Aorta (tissue), 5 donors: ENCODE data around the gene CCM2. TPM values are rescaled to one million over a fixed set of nuclear protein-coding genes. Genes with fewer than 3 reads are reported as not detected.
A peak's percentile ranks its signal among the peaks of the same experiment; 100 is the strongest.

Experiments
- ATAC-seq: fragments of 200-7000 bp; cut with Tn5 transposase; one replicate; pipeline ENCODE4 v1.9.1; 2022; ENCODE audit warnings: moderate library complexity; ENCODE audit not compliant: low FRiP score
- DNase-seq, 2 donors: peaks; one replicate each; pipeline ENCODE4 v3.0.0-alpha.2; 2020
- H3K27ac ChIP-seq, 2 donors: one replicate each; pipeline ENCODE4 v1.5.1; 2013; ENCODE audit warnings: low read length in 2 of 2, mild to moderate bottlenecking in 2 of 2, moderate library complexity in 2 of 2, control low read depth in 1 of 2, inconsistent platforms in 1 of 2, low read depth in 1 of 2
- H3K27me3 ChIP-seq, 2 donors: one replicate each; pipeline ENCODE4 v1.6.1; 2013; ENCODE audit warnings: control low read depth in 1 of 2, low read length in 1 of 2, mild to moderate bottlenecking in 1 of 2, moderate library complexity in 1 of 2; ENCODE audit not compliant: insufficient read depth in 2 of 2, control insufficient read depth in 1 of 2
- H3K36me3 ChIP-seq, 2 donors: one replicate each; pipeline ENCODE4 v1.6.1; 2013; ENCODE audit warnings: control low read depth in 1 of 2, low read length in 1 of 2, mild to moderate bottlenecking in 1 of 2; ENCODE audit not compliant: insufficient read depth in 2 of 2, control insufficient read depth in 1 of 2
- H3K4me1 ChIP-seq, 2 donors: one replicate each; pipeline ENCODE4 v1.6.1; 2013; ENCODE audit warnings: low read length in 2 of 2, control low read depth in 1 of 2, mild to moderate bottlenecking in 1 of 2, moderate library complexity in 1 of 2; ENCODE audit not compliant: insufficient read depth in 2 of 2, control insufficient read depth in 1 of 2
- H3K4me3 ChIP-seq, 2 donors: one replicate each; pipeline ENCODE4 v1.5.1; 2013; ENCODE audit warnings: low read length in 2 of 2, control low read depth in 1 of 2, mild to moderate bottlenecking in 1 of 2
- H3K9me3 ChIP-seq: one replicate; pipeline ENCODE4 v1.6.1; 2013; ENCODE audit warnings: mild to moderate bottlenecking, low read length; ENCODE audit not compliant: control insufficient read depth
- WGBS, 2 donors: extraction: QIAGEN DNeasy Blood & Tissue Kit; methylation state at CpG; one replicate each; pipeline ENCODE4 v1.1.7; 2013; 5-methylcytosine and 5-hydroxymethylcytosine counted together
- intact Hi-C, 2 donors: fragments of 100-400 bp; cut with DNase I; formaldehyde crosslinking; loops; one replicate each; pipeline versions ENCODE4 v1.14.2 to v1.15.0; 2022
- polyA plus RNA-seq, 2 donors: library from polyadenylated mRNA; stranded (reverse); fragments of 200-250 nt; gene quantifications; one replicate each; pipeline ENCODE4 v1.2.3, GENCODE V29; 2013
- total RNA-seq, 2 donors: library from RNA; stranded (reverse); fragmentation: NEBNext Ultra II Directional; extraction: Animal tissue kit (Norgen Biotek cat#: 25700); gene quantifications; one replicate each; pipeline ENCODE4 v1.2.1, GENCODE V29; 2021
- donor health status: healthy with polysubstance abuse.
- donor health status: Bipolar disorder and iron deficiency.
- donor health status: DM: no; HTN: no; CAD: no.
- donor health status: DM: no; HTN: no; CAD: no.
- donor health status: DM: yes; HTN: yes; CAD: no.

CCM2 gene
- total and polyA plus RNA-seq, 4 donors: 32.7 to 49.1 (median 40.1) TPM

GRCh38 chr7:44978511-44979366, 21.3 kb upstream of the CCM2 start, which contains the start of gene MYO1G:
TSS of gene MYO1G (minus strand) at chr7:44979015. CDS start at chr7:44978961, 54 bp downstream.
- WGBS, 2 donors: 92 to 93% methylated on average over 24 of the region's 24 CpGs
- no peaks in the 10 kb centered on the region for H3K27me3 ChIP-seq
- ATAC-seq (no peak), DNase-seq (peak; percentile 79)
- no peaks in the 10 kb centered on the region for H3K4me1 ChIP-seq
- H3K4me3 ChIP-seq: no peak within 1 kb of the TSS
- H3K9me3 ChIP-seq: no peaks in the 10 kb centered on the region
- peaks cover 2 to 7% of the 10 kb centered on the region in 2 donors for H3K36me3 ChIP-seq
- intact Hi-C loops: no loop called here
- no peak within 1 kb of the TSS for H3K27ac ChIP-seq

- no peak overlapping the region for H3K27ac ChIP-seq
- WGBS, 2 donors: 77 to 81% methylated on average over 8 of the region's 8 CpGs
- H3K27me3 ChIP-seq: no peaks in the 10 kb centered on the region
- no peaks in the 10 kb centered on the region for H3K4me1 ChIP-seq
- H3K36me3 ChIP-seq: peaks cover 4 to 7% of the 10 kb centered on the region in 2 donors
- DNase-seq (peak; percentile 46 to 49), ATAC-seq (no peak)
- H3K9me3 ChIP-seq: no peaks in the 10 kb centered on the region
- intact Hi-C loops: loop anchor here (10.0 kb wide), 3 partner anchors 95 to 135 kb away; partner anchors contain the start of genes PURB (in 2 of the 2), H2AZ2 (in 1 of the 2) and TBRG4 (in 1 of the 2)
- H3K4me3 ChIP-seq: no peak overlapping the region
Observed at GRCh38 chr7:44979481-44980392, 20.3 kb upstream of the CCM2 start.

GRCh38 chr7:44980393-44981034, 19.5 kb upstream of the CCM2 start:
- peaks cover 4 to 7% of the 10 kb centered on the region in 2 donors for H3K36me3 ChIP-seq

GRCh38 chr7:44981035-44981706, 18.8 kb upstream of the CCM2 start:
- H3K27me3 ChIP-seq: no peaks in the 10 kb centered on the region
- ATAC-seq (no peak), DNase-seq (peak; percentile 41 to 53)
- peaks cover 4 to 7% of the 10 kb centered on the region in 2 donors for H3K36me3 ChIP-seq
- intact Hi-C loops: loop anchor here (10.0 kb wide), 3 partner anchors 96 to 136 kb away; partner anchors contain the start of genes PURB (in 2 of the 2), H2AZ2 (in 1 of the 2) and TBRG4 (in 1 of the 2)
- 80 to 86% methylated on average over 7 of the region's 7 CpGs for WGBS, 2 donors
- H3K4me3 ChIP-seq: no peak overlapping the region
- H3K27ac ChIP-seq: no peak overlapping the region
- no peaks in the 10 kb centered on the region for H3K4me1 ChIP-seq
- no peaks in the 10 kb centered on the region for H3K9me3 ChIP-seq

More at GRCh38 chr7:44980393-44981034, 19.5 kb upstream of the CCM2 start:
- Histone ChIP-seq H3K4me1 (no peaks in the 10 kb centered on the region), H3K27me3 (no peaks in the 10 kb centered on the region), H3K27ac (no peak overlapping the region), H3K9me3 (no peaks in the 10 kb centered on the region), H3K4me3 (no peak overlapping the region)
- 5 to 14% methylated on average over 8 of the region's 8 CpGs for WGBS, 2 donors
- ATAC-seq (no peak), DNase-seq (peak; percentile 73 to 84)
- intact Hi-C loops: loop anchor here (10.0 kb wide), 3 partner anchors 96 to 136 kb away; partner anchors contain the start of genes PURB (in 2 of the 2), H2AZ2 (in 1 of the 2) and TBRG4 (in 1 of the 2)

GRCh38 chr7:44982535-44982923, 17.5 kb upstream of the CCM2 start:
- ATAC-seq (no peak), DNase-seq (peak; percentile 4 to 10)
- Histone ChIP-seq H3K36me3 (peaks cover 4 to 7% of the 10 kb centered on the region in 2 donors), H3K9me3 (no peaks in the 10 kb centered on the region), H3K4me1 (no peaks in the 10 kb centered on the region), H3K27ac (no peak overlapping the region), H3K4me3 (no peak overlapping the region), H3K27me3 (no peaks in the 10 kb centered on the region)
- intact Hi-C loops: loop anchor here (10.0 kb wide), 3 partner anchors 98 to 138 kb away; partner anchors contain the start of genes PURB (in 2 of the 2), H2AZ2 (in 1 of the 2) and TBRG4 (in 1 of the 2)
- 95 to 98% methylated on average over 1 of the region's 1 CpG for WGBS, 2 donors

- Histone ChIP-seq H3K4me3 (no peak overlapping the region), H3K27me3 (no peaks in the 10 kb centered on the region), H3K4me1 (no peaks in the 10 kb centered on the region), H3K9me3 (no peaks in the 10 kb centered on the region), H3K36me3 (peaks cover 4 to 7% of the 10 kb centered on the region in 2 donors), H3K27ac (no peak overlapping the region)
- intact Hi-C loops: loop anchor here (10.0 kb wide), 3 partner anchors 98 to 138 kb away; partner anchors contain the start of genes PURB (in 2 of the 2), H2AZ2 (in 1 of the 2) and TBRG4 (in 1 of the 2)
- ATAC-seq (no peak), DNase-seq (peak in 1 of 2 donors; percentile 31)
- 67 to 80% methylated on average over 1 of the region's 1 CpG for WGBS, 2 donors
Observed at GRCh38 chr7:44982970-44983369, 17.0 kb upstream of the CCM2 start.

GRCh38 chr7:44983742-44984477, 16.1 kb upstream of the CCM2 start:
- H3K36me3 ChIP-seq: peaks cover 4 to 7% of the 10 kb centered on the region in 2 donors
- no peaks in the 10 kb centered on the region for H3K27me3 ChIP-seq
- no peak overlapping the region for H3K27ac ChIP-seq
- DNase-seq (peak in 1 of 2 donors; percentile 26), ATAC-seq (no peak)
- no peaks in the 10 kb centered on the region for H3K4me1 ChIP-seq
- H3K9me3 ChIP-seq: no peaks in the 10 kb centered on the region
- WGBS, 2 donors: 87 to 89% methylated on average over 6 of the region's 6 CpGs
- intact Hi-C loops: loop anchor here (10.0 kb wide), 3 partner anchors 99 to 139 kb away; partner anchors contain the start of genes PURB (in 2 of the 2), H2AZ2 (in 1 of the 2) and TBRG4 (in 1 of the 2)
- H3K4me3 ChIP-seq: no peak overlapping the region
